Thyroid gland (tissue), 4 donors: ENCODE results near the gene ADAM33. TPM values are rescaled to one million over a fixed set of nuclear protein-coding genes. Genes with fewer than 3 reads are reported as not detected.
A peak's percentile ranks its signal among the peaks of the same experiment; 100 is the strongest.

Source experiments
- DNase-seq, 2 donors: peaks; one replicate each; pipeline ENCODE4 v3.0.0-alpha.2; 2019
- H3K27ac ChIP-seq, 3 donors: fragments of 200-600 bp; sonication (generic); 1 replicate in 2 of 3; 2 replicates in 1 of 3; pipeline ENCODE4 v1.5.1; 2016 to 2019; ENCODE audit warnings: mild to moderate bottlenecking in 1 of 3, moderate library complexity in 1 of 3
- H3K27me3 ChIP-seq: fragments of 200-600 bp; sonication (generic); one replicate; pipeline ENCODE4 v1.5.1; 2019
- H3K36me3 ChIP-seq, 2 donors: fragments of 200-600 bp; sonication (generic); one replicate each; pipeline ENCODE4 v1.5.1; 2016 to 2019
- H3K4me1 ChIP-seq, 2 donors: fragments of 200-600 bp; sonication (generic); one replicate each; pipeline ENCODE4 v1.5.1; 2017 to 2019
- H3K4me3 ChIP-seq, 3 donors: fragments of 200-600 bp; sonication (generic); replicated peaks in 1 of 3; 1 replicate in 2 of 3; 2 replicates in 1 of 3; pipeline ENCODE4 v1.5.1; 2016; ENCODE audit warnings: mild to moderate bottlenecking in 1 of 3
- H3K9me3 ChIP-seq: fragments of 200-600 bp; sonication (generic); one replicate; pipeline ENCODE4 v1.5.1; 2017
- CTCF ChIP-seq, 6 experiments: fragments of 200-600 bp in 3 of 6; fragments of 450-650 bp in 3 of 6; sonication (generic) in 3 of 6; IDR thresholded peaks; one replicate each; pipeline ENCODE4 v1.5.1; 2016 to 2019; ENCODE audit warnings: antibody characterized with exemption in 6 of 6, mild to moderate bottlenecking in 2 of 6, inconsistent platforms in 1 of 6, moderate library complexity in 1 of 6
- POLR2A ChIP-seq, 2 donors: fragments of 450-650 bp; IDR thresholded peaks; one replicate each; pipeline ENCODE4 v1.6.1; 2017; ENCODE audit warnings: antibody characterized with exemption in 2 of 2, mild to moderate bottlenecking in 2 of 2, moderate library complexity in 1 of 2
- WGBS, 2 donors: methylation state at CpG; one replicate each; pipeline ENCODE4 v1.1.5; 2017; 5-methylcytosine and 5-hydroxymethylcytosine counted together
- intact Hi-C: fragments of 100-400 bp; cut with DNase I; formaldehyde crosslinking; loops from one replicate; pipeline ENCODE4 v1.15.1; 2023
- total RNA-seq, 4 donors: library from RNA; depleted of rRNA; stranded (reverse); fragments of >200 nt; gene quantifications; one replicate each; pipeline ENCODE4 v1.2.3, GENCODE V29; 2016

ADAM33 gene
- total RNA-seq, 4 donors from 2014 or later, result 9.1 to 24.5 (median 12.6) TPM

- no peaks in the 10 kb centered on the region for H3K9me3 ChIP-seq
- no peak for TF ChIP-seq CTCF (IDR thresholded peaks at IDR 0.05)
- no peak for TF ChIP-seq POLR2A (IDR thresholded peaks at IDR 0.05)
- H3K4me3 ChIP-seq, result no peak overlapping the region
- H3K27me3 ChIP-seq, result no peaks in the 10 kb centered on the region
- H3K27ac ChIP-seq, result no peak overlapping the region
- 91 to 98% methylated on average over 3 of the region's 3 CpGs for WGBS, 2 donors
- no peaks in the 10 kb centered on the region for H3K36me3 ChIP-seq
- intact Hi-C loops, result loop anchor here (2.0 kb wide), 1 partner anchor 31 kb away; no protein-coding TSS in a partner anchor
- DNase-seq, result no peak
- H3K4me1 ChIP-seq, result peaks cover 0 to 12% of the 10 kb centered on the region in 2 donors
Measured at GRCh38 chr20:3707508-3707899, 25.7 kb upstream of the ADAM33 start.

- 59 to 61% methylated on average over 5 of the region's 10 CpGs for WGBS, 2 donors
Measured at GRCh38 chr20:3706774-3707507, 25.1 kb upstream of the ADAM33 start.

GRCh38 chr20:3705970-3706739 is 24.3 kb upstream of the ADAM33 start:
- H3K27me3 ChIP-seq, result no peaks in the 10 kb centered on the region
- TF ChIP-seq POLR2A (IDR thresholded peaks at IDR 0.05) (no peak), CTCF (IDR thresholded peaks at IDR 0.05) (no peak)
- H3K4me3 ChIP-seq, result no peak overlapping the region
- DNase-seq, result no peak
- intact Hi-C loops, result loop anchor here (2.0 kb wide), 1 partner anchor 29 kb away; no protein-coding TSS in a partner anchor
- H3K36me3 ChIP-seq, result no peaks in the 10 kb centered on the region
- no peaks in the 10 kb centered on the region for H3K9me3 ChIP-seq
- no peak overlapping the region for H3K27ac ChIP-seq
- H3K4me1 ChIP-seq, result peaks cover 0 to 11% of the 10 kb centered on the region in 2 donors
- 95% methylated on average over 19 to 21 of the region's 31 CpGs for WGBS, 2 donors

More at GRCh38 chr20:3706774-3707507, 25.1 kb upstream of the ADAM33 start:
- H3K4me1 ChIP-seq, result peaks cover 0 to 12% of the 10 kb centered on the region in 2 donors
- TF ChIP-seq CTCF (IDR thresholded peaks at IDR 0.05), result no peak
- no peaks in the 10 kb centered on the region for H3K36me3 ChIP-seq
- DNase-seq, result peak; percentile 58 to 68
- intact Hi-C loops, result loop anchor here (2.0 kb wide), 1 partner anchor 30 kb away; no protein-coding TSS in a partner anchor
- H3K4me3 ChIP-seq, result no peak overlapping the region
- H3K27me3 ChIP-seq, result no peaks in the 10 kb centered on the region
- H3K27ac ChIP-seq, result no peak overlapping the region
- H3K9me3 ChIP-seq, result no peaks in the 10 kb centered on the region

GRCh38 chr20:3705491-3705969 is 23.7 kb upstream of the ADAM33 start:
- WGBS, 2 donors, result 79 to 94% methylated on average over 3 to 11 of the region's 14 CpGs
- no peaks in the 10 kb centered on the region for H3K27me3 ChIP-seq
- intact Hi-C loops, result no loop called here
- H3K9me3 ChIP-seq, result no peaks in the 10 kb centered on the region
- TF ChIP-seq CTCF (IDR thresholded peaks at IDR 0.05) (no peak), POLR2A (IDR thresholded peaks at IDR 0.05) (no peak)
- H3K27ac ChIP-seq, result no peak overlapping the region
- H3K4me1 ChIP-seq, result peaks cover 0 to 5% of the 10 kb centered on the region in 2 donors
- H3K4me3 ChIP-seq, result no peak overlapping the region
- H3K36me3 ChIP-seq, result no peaks in the 10 kb centered on the region
- no peak for DNase-seq
